Measurements from ENCODE around the gene THADA.

Gene THADA

DNA sequence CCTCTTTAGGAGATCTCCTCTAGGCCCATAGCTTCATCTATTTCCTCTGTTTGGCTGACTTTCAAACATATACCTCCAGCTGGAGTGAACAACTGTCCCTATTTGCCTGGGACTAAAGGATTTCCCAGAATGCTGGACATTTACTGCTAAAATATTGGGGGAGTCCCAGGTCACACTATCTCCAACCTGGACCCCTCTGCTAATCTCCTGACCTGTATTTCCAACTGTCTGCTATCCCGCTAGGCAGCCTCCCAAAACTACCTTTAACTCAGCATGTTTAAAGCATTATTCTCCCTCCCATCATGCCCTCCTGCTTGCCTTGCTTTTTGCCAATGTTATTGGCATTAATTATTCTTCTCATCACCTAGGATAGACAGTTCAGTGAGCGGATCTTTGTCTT, 77.1 kb downstream of the THADA start:
- Mint-ChIP-seq H3K36me3 (peaks cover 4 to 5% of the 10 kb centered on the region in 2 donors), H3K27ac (no peak overlapping the region), H3K4me3 (no peak overlapping the region), H3K4me1 (peaks cover 18 to 39% of the 10 kb centered on the region in 2 donors), H3K27me3 (no peaks in the 10 kb centered on the region), H3K9me3 (no peaks in the 10 kb centered on the region)
- DNase-seq (no peak), ATAC-seq (replicated peaks) (no peak)

DNA sequence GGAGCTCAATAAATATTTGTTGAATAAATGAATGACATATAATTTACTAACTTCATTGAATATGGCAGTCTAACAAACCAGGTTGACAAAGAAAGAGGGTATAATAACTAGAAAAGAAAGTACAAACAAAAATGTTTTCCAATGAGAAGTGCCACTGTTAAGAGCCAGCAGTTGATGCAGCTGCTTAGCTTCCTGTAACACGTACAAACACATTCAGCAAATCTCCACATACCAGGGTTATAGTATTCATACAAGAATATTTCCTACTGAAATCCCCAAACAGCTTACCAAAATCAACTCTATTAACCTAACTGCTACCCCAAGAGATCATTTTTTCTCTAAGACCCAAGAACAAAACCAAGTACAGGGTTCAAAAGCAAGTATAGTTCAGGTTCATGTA, 77.7 kb downstream of the THADA start:
- no peak overlapping the region for H3K4me3 Mint-ChIP-seq
- DNase-seq (no peak), ATAC-seq (replicated peaks) (no peak)
- H3K27me3 Mint-ChIP-seq = no peaks in the 10 kb centered on the region
- no peaks in the 10 kb centered on the region for H3K9me3 Mint-ChIP-seq
- H3K27ac Mint-ChIP-seq = no peak overlapping the region
- H3K36me3 Mint-ChIP-seq = peaks cover 5 to 8% of the 10 kb centered on the region in 2 donors
- H3K4me1 Mint-ChIP-seq = peaks cover 19 to 39% of the 10 kb centered on the region in 2 donors

GRCh38 chr2:43515807-43516497, 79.9 kb downstream of the THADA start:
- Mint-ChIP-seq H3K4me3 (no peak overlapping the region), H3K9me3 (no peaks in the 10 kb centered on the region), H3K27ac (no peak overlapping the region), H3K4me1 (peaks cover 17 to 33% of the 10 kb centered on the region in 2 donors), H3K27me3 (no peaks in the 10 kb centered on the region), H3K36me3 (peaks cover 12 to 26% of the 10 kb centered on the region in 2 donors)
- no peak for ATAC-seq (replicated peaks)
- DNase-seq = no peak

- ATAC-seq (replicated peaks) (no peak), DNase-seq (no peak)
- Mint-ChIP-seq H3K4me3 (no peak overlapping the region), H3K9me3 (no peaks in the 10 kb centered on the region), H3K27ac (no peak overlapping the region), H3K36me3 (peaks cover 12 to 26% of the 10 kb centered on the region in 2 donors), H3K4me1 (peaks cover 17 to 33% of the 10 kb centered on the region in 2 donors), H3K27me3 (no peaks in the 10 kb centered on the region)
Measured at GRCh38 chr2:43515248-43515647, 80.6 kb downstream of the THADA start.

GRCh38 chr2:43513796-43514195, 82.0 kb downstream of the THADA start:
- no peak for DNase-seq
- no peak overlapping the region for H3K27ac Mint-ChIP-seq
- peaks cover 12 to 23% of the 10 kb centered on the region in 2 donors for H3K4me1 Mint-ChIP-seq
- H3K9me3 Mint-ChIP-seq = no peaks in the 10 kb centered on the region
- no peaks in the 10 kb centered on the region for H3K27me3 Mint-ChIP-seq
- peaks cover 16 to 31% of the 10 kb centered on the region in 2 donors for H3K36me3 Mint-ChIP-seq
- ATAC-seq (replicated peaks) = no peak
- H3K4me3 Mint-ChIP-seq = no peak overlapping the region

GRCh38 chr2:43513216-43513615, 82.6 kb downstream of the THADA start:
- Mint-ChIP-seq H3K27me3 (no peaks in the 10 kb centered on the region), H3K4me1 (peaks cover 10 to 17% of the 10 kb centered on the region in 2 donors), H3K27ac (no peak overlapping the region), H3K36me3 (peaks cover 16 to 35% of the 10 kb centered on the region in 2 donors), H3K9me3 (no peaks in the 10 kb centered on the region), H3K4me3 (no peak overlapping the region)
- DNase-seq (no peak), ATAC-seq (replicated peaks) (no peak)

- no peak overlapping the region for H3K27ac Mint-ChIP-seq
- H3K4me1 Mint-ChIP-seq = peaks cover 6 to 7% of the 10 kb centered on the region in 2 donors
- peaks cover 16 to 44% of the 10 kb centered on the region in 2 donors for H3K36me3 Mint-ChIP-seq
- no peaks in the 10 kb centered on the region for H3K27me3 Mint-ChIP-seq
- H3K4me3 Mint-ChIP-seq = no peak overlapping the region
- no peak for ATAC-seq (replicated peaks)
- no peak for DNase-seq
- H3K9me3 Mint-ChIP-seq = no peaks in the 10 kb centered on the region
Measured at GRCh38 chr2:43511199-43511598, 84.6 kb downstream of the THADA start.

- Mint-ChIP-seq H3K36me3 (peaks cover 16 to 44% of the 10 kb centered on the region in 2 donors), H3K4me1 (peaks cover 0 to 1% of the 10 kb centered on the region in 2 donors), H3K27me3 (no peaks in the 10 kb centered on the region), H3K4me3 (no peak overlapping the region), H3K27ac (no peak overlapping the region), H3K9me3 (no peaks in the 10 kb centered on the region)
- ATAC-seq (replicated peaks) (no peak), DNase-seq (no peak)
Measured at GRCh38 chr2:43509886-43510285, 86.0 kb downstream of the THADA start.

GRCh38 chr2:43508209-43508608, 87.6 kb downstream of the THADA start:
- peaks cover 19 to 45% of the 10 kb centered on the region in 2 donors for H3K36me3 Mint-ChIP-seq
- H3K4me1 Mint-ChIP-seq = peaks cover 0 to 1% of the 10 kb centered on the region in 2 donors
- ATAC-seq (replicated peaks) (no peak), DNase-seq (no peak)
- peak overlapping the region; percentile 28 for H3K27ac Mint-ChIP-seq
- no peaks in the 10 kb centered on the region for H3K9me3 Mint-ChIP-seq
- no peaks in the 10 kb centered on the region for H3K27me3 Mint-ChIP-seq
- no peak overlapping the region for H3K4me3 Mint-ChIP-seq

DNA sequence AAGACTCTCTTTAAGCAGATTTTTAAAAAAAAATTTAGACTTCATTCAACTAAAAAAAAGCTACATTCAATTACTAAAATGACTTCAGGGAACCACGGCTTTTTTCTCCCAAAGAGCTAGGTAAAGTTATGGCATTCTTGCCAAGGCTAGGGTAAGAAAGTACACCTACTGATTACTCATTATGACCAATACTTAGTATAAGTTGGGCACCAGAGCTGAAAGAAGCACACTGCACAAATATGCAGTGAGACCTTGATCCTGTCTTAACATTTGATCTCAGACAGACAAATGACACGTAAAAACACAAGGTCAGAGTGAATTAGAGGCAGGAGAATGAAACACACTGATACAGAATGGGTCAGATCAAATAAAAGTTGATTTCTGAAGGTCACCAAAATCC, 88.7 kb downstream of the THADA start:
- H3K27me3 Mint-ChIP-seq = no peaks in the 10 kb centered on the region
- H3K4me1 Mint-ChIP-seq = no peaks in the 10 kb centered on the region
- peaks cover 17 to 39% of the 10 kb centered on the region in 2 donors for H3K36me3 Mint-ChIP-seq
- H3K27ac Mint-ChIP-seq = no peak overlapping the region
- ATAC-seq (replicated peaks) (no peak), DNase-seq (no peak)
- H3K4me3 Mint-ChIP-seq = no peak overlapping the region
- no peaks in the 10 kb centered on the region for H3K9me3 Mint-ChIP-seq

- peaks cover 0 to 2% of the 10 kb centered on the region in 2 donors for H3K9me3 Mint-ChIP-seq
Measured at GRCh38 chr2:43495727-43496126, 100.1 kb downstream of the THADA start.

DNA sequence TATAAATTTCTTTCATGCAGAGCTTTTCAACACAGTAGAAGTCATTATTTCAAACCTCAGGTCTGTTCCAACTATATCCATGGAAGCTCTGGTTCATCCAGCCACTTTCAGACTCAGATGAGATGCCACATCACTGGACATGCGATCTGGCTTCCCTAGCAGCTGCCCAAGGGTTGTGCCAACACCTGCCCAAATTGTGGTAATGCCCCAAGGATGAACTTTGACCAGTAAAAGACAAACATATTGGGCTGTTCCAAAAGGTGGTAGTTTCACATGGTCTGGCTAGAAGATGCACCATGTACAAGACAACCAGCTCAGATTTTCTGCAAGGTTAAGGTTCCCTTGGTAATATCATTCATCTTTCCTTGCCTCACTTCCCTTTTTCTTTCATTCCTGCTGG, 101.9 kb downstream of the THADA start:
- no peak overlapping the region for H3K4me3 Mint-ChIP-seq
- DNase-seq = no peak
- H3K36me3 Mint-ChIP-seq = peaks cover 24 to 45% of the 10 kb centered on the region in 2 donors
- no peak overlapping the region for H3K27ac Mint-ChIP-seq
- no peaks in the 10 kb centered on the region for H3K27me3 Mint-ChIP-seq
- peaks cover 0 to 2% of the 10 kb centered on the region in 2 donors for H3K9me3 Mint-ChIP-seq
- no peak for ATAC-seq (replicated peaks)
- H3K4me1 Mint-ChIP-seq = no peaks in the 10 kb centered on the region

More at GRCh38 chr2:43495727-43496126, 100.1 kb downstream of the THADA start:
- ATAC-seq (replicated peaks) (no peak), DNase-seq (no peak)
- H3K27ac Mint-ChIP-seq = no peak overlapping the region
- no peaks in the 10 kb centered on the region for H3K27me3 Mint-ChIP-seq
- H3K4me3 Mint-ChIP-seq = no peak overlapping the region
- H3K4me1 Mint-ChIP-seq = no peaks in the 10 kb centered on the region
- H3K36me3 Mint-ChIP-seq = peaks cover 27 to 46% of the 10 kb centered on the region in 2 donors

- Mint-ChIP-seq H3K36me3 (peaks cover 11 to 23% of the 10 kb centered on the region in 2 donors), H3K4me3 (no peak overlapping the region), H3K27me3 (no peaks in the 10 kb centered on the region), H3K4me1 (no peaks in the 10 kb centered on the region), H3K27ac (no peak overlapping the region), H3K9me3 (no peaks in the 10 kb centered on the region)
- ATAC-seq (replicated peaks) (no peak), DNase-seq (no peak)
Measured at GRCh38 chr2:43491065-43491639, 104.7 kb downstream of the THADA start.

DNA sequence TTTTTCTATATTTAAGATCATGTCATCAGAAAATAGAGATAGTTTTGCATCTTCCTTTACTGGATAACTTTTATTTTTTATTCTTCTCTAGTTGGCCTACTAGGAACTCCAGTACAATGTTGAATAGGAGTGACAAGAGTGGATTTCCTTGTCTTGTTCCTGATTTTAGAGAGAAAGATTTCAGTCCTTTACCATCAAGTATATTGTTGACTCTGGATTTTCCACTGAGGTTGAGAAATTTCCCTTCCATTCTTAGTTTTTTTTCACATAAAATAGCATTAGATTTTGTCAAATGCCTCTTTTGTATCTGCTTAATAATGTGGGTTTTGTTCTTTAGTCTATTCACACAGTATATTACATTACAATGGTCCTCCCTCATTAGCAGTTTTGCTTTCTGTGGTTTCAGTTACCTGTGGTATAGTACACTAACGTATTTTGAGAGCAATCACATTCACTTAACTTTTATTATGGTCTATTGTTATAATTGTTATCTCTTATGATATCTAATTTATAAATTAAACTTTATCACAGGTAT, 105.5 kb downstream of the THADA start:
- Mint-ChIP-seq H3K9me3 (no peaks in the 10 kb centered on the region), H3K27ac (no peak overlapping the region), H3K4me3 (no peak overlapping the region), H3K36me3 (peaks cover 9 to 19% of the 10 kb centered on the region in 2 donors), H3K27me3 (no peaks in the 10 kb centered on the region), H3K4me1 (no peaks in the 10 kb centered on the region)
- ATAC-seq (replicated peaks) (no peak), DNase-seq (no peak)

DNA sequence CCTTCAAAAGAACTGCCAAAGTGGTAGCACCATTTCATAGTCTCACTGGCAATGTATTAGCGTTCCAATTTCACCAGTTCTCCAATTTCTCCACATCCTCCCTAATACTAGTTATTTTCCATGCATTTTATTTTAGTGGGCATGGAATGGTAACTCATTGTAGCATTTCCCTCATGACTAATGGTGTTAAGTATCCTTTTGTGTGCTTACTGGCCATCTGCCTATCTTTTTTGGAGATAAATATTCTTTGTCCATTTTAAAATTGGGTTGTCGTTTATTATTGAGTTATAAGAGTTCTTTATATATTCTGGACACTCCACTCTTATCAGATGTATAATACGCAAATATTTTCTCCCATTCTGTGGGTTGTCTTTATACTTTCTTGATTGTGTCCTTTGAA, 107.1 kb downstream of the THADA start:
- no peaks in the 10 kb centered on the region for H3K27me3 Mint-ChIP-seq
- DNase-seq (no peak), ATAC-seq (replicated peaks) (no peak)
- H3K9me3 Mint-ChIP-seq = no peaks in the 10 kb centered on the region
- H3K4me1 Mint-ChIP-seq = no peaks in the 10 kb centered on the region
- no peak overlapping the region for H3K4me3 Mint-ChIP-seq
- peaks cover 7 to 11% of the 10 kb centered on the region in 2 donors for H3K36me3 Mint-ChIP-seq
- H3K27ac Mint-ChIP-seq = no peak overlapping the region
